Activated CD4-positive, alpha-beta T cell treated with anti-CD3 and anti-CD28 coated beads for 48 hours (primary cell): ENCODE results near the gene BCAS1.
"Not testable (repeated sequence)": the region's sequence is repeated elsewhere in the genome, so short reads cannot be mapped to it uniquely, and the experiment has no call there.

Source experiments
- DNase-seq: peaks from one replicate; pipeline ENCODE4 v3.0.0-alpha.2; 2020

Gene BCAS1

GRCh38 chr20:53939572-53940359, 130.6 kb downstream of the BCAS1 start:
- DNase-seq: peak; percentile 87

DNA sequence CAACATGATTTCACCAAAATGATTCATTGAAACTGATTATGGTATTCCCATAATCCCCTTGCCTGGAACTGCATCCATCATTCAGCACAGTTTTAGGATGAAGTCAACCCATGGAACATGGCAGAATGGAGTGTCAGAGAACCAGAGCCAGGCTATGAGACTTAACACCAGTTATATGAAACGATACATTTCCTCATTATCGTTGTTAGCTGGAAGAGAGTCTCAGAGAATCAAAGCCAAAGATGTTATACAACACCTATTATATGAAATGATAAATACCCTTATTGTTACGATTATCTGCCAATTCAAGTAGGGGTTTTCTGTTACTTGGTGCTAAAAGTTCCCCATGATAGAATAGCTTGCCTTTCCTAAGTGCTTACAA, 131.2 kb downstream of the BCAS1 start:
- DNase-seq: no peak

DNA sequence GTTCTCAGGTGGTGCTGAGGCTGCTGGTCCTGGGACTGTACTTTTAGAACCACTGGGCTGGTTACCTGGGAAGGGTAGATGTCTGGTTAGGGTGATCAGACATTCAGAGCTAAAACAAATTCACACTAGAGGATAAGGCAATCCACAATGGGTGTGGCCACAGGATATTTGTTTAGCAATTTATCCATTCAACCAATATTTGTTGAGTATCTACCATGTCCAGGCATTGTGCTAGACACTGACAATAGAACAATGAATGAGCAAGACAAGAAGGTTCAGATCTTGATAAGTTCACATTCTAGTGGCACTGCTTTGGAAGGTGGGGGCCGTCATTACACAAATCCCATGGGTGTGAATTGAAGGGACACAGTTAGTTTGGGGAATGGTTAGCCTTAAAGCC, 131.7 kb downstream of the BCAS1 start:
- no peak for DNase-seq

DNA sequence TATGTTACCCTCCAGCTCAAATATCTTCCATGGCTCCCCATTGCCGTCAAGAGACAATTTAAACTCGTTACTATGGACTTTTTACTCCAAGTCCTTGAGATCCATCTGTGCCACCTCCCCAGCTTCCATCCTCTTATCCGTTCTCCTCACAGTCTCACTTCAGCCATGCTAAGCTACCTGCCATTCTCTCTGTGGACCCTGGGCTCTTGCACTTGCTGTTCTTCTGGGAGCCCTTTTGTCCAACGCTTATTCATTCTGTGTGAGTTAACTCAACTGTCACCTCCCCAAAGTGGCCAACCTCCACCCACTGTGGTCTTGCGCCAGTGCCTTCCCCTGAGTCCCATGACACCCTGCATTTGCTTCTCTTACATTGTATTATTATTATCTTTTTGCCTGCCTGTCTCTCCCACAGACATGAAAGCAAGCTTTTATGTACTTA, 132.4 kb downstream of the BCAS1 start:
- no peak for DNase-seq

DNA sequence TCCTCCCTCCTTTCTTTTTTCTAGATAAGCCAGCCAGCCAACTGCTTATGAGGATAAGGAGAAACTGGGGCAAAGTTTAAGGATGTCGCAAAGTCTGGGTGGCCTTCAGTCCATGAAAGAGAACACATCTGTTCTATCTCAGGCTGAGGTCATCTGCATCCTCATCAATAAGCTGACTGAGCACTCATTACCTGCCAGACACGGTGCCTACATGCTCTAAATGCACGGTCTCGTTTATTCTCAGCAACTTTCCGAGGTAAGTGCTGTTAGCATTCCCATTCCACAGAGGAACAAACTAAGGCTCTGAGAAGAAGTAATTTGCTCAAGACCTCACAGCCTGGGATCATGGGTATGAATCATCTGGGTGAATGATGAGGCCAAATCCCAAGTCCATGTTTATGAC, 133.1 kb downstream of the BCAS1 start:
- no peak for DNase-seq

GRCh38 chr20:53935344-53936084, 134.9 kb downstream of the BCAS1 start:
- no peak for DNase-seq

GRCh38 chr20:53934421-53935343, 135.7 kb downstream of the BCAS1 start:
- DNase-seq: peak; percentile 52

- no peak for DNase-seq
Measured at GRCh38 chr20:53933232-53933846, 137.1 kb downstream of the BCAS1 start.

DNA sequence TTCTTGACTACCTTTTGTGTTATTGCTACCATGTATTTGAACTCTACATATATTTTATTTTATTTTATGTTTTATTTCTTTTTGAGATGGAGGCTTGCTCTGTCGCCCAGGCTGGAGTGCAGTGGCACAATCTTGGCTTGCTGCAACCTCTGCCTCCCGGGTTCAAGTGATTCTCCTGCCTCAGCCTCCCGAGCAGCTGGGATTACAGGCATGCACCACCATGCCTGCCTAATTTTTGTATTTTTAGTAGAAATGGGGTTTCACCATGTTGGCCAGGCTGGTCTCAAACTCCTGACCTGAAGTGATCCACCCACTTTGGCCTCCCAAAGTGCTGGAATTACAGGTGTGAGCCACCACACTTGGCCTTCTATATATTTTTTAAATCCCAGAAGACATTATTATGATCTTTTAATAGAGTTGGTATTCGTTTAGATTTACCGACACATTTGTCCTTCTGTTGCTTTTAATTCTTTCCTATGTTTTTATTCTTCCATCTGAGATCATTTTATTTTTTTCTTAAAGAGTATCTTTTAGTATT, 137.7 kb downstream of the BCAS1 start:
- not testable (repeated sequence) for DNase-seq

DNA sequence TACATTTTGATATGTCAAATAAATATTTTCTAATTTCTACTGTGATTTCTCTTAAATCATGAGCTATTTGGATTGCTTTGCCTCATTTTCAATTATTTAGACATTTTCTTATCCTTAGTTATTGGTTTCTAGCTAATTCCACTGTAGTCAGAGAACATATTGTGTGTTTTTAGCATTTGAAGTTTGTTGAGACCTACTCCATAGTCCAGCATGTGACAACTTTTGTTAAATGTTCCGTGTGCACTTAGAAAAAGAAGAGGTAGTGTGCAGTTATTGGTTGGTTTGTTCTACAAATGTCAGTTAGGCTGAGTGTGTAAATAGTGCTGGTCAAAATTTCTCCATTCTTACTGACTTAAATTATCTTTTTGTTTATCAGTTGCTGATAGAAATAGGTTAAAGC, 138.8 kb downstream of the BCAS1 start:
- no peak for DNase-seq

DNA sequence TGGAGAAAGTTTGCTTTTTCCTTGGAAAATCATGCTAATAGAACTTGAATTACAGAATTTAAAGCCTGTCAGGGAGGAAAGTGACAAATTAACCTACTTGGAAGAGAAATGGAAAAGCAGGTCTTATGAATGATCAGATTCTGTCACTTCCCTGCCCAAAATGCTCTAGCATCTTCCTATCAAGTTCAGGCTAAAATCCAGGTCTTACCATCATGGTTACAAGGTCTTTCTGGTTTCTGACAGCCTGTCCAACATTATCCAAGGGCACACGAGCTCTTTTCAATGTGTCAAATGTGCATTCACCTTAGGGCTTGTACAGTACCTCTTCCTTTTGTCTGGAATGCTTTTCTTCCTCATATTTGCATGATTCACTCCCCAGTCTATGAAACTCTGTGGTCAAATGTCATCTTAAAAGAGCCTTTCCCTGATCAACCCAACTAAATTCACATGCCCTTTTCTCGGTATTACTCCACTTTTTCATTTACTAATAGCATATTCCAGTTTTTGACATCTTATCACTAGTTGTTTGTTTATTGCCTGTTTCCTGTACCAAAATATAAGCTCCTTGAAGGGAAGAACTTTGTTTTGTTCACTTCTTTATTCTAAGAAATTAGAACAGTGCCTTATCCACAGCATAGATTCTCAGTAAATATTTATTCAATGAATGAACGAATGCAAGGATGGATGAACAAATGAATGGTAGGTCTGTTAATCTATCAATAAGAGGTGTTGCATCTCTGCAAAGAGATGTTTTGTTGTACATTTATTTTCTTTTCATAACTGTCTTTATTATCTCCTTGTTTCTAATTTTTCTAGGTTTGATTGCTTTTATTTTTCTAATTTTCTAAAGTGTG, 139.5 kb downstream of the BCAS1 start:
- no peak for DNase-seq

DNA sequence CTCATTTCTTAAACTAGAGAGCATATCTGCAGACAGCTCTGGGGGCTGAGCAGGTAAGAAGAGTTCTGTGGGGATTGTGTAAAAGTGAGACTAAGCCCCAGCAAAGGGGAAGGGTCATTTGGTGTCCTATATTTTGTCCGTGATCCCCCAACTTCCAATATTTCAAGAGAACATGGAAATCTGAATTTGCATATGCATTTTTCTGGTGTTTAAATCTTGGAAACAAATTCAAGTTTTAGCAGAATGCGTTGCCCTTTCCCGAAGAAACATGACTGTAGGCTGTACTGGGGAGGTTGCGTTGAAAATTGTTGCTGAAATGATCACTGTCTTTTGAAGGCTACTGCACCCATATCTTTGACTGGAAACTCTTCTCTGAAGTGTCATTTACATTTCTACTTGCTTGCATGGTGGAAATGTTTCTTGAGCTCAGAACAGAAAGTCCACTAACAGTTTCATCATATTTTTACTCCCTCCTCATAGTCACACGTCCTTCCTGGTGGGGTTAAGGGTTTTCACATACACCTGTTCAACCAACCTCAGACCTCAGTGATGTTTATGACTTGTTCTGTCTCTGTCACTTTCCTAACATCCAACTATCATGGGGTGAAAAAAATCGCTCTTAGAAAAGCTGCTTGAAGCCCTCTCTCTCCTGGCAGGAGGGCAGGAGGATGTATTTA, 140.3 kb downstream of the BCAS1 start:
- no peak for DNase-seq

DNA sequence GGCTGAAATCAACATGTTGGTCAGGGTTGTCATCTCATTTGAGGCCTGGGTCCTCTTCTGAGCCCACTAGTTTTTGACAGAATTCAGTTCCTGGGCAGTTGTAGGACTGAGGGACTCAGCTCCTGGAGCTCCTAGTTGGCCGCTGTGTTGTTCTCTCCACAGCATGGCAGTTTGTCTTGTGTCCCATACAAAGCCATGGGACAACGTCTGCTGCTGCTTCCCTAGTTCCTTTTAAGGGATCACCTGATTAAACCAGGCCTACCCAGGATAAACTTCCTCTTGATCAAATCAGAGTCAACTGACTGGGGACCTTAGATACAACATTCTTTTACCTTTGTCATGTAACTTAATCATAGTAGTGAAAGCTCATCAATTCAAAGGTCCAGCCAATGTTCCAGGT, 141.0 kb downstream of the BCAS1 start:
- DNase-seq: no peak

- no peak for DNase-seq
Measured at GRCh38 chr20:53927990-53928389, 142.4 kb downstream of the BCAS1 start.

- peak; percentile 57 for DNase-seq
Measured at GRCh38 chr20:53926428-53927028, 143.9 kb downstream of the BCAS1 start.

DNA sequence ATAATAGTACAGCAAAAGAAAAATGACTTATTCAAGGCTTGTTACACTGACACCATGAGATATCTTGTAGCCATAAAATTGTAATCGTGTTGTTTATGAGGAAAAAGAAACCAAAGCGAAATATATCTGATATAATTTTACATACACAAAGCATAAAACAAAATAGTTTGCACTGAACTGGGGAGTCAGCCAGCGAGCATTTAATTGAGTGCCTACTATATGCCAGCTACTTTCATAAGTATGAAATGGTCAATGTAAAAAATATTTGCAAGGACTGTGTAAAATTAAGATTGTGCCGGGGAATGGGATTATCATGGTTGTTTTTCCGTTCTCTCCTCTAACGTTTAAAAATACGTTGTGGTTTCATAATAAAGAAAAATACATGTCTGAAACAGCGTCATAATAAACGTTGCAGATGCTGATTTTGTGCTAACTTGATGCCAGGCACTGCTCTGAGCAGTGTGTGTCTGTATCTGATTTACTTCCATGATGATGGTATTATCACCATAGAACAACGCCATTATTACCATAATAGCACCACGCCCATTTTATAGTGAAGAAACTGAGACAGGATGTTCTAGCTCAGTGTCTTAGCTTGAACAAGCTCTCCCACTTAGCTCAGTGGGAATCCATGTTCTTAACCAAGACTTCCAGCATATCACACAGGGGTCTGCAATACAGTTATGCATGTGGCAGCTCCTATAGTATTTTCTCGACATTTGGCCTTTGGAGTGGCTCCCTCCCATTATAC, 144.6 kb downstream of the BCAS1 start:
- DNase-seq: no peak

GRCh38 chr20:53923566-53924369, 146.6 kb downstream of the BCAS1 start:
- DNase-seq: no peak

DNA sequence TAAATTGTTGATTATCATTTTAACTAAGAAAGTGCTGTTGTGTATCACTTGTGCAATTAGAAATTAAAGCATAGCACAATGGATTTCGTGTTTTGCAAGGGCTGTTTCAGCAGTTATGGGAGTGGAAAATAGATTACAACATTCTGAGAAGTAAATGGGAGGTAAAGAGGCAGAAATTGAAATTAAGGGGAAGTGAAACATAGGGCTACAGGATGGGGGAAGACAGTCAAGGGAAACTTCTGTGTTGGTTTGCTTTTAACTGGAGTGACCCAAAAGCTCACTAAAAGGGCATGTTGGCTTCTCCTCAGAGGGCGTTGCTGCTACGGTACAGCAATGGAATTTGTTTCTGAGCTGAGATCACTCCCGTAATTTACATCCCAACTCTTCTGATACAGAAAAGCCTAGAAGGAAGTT, 147.5 kb downstream of the BCAS1 start:
- DNase-seq: no peak

- DNase-seq: no peak
Measured at GRCh38 chr20:53921443-53921973, 148.9 kb downstream of the BCAS1 start.
